SK-N-DZ (cell line): ENCODE results near the gene DNLZ.
"Not testable (repeated sequence)": the region's sequence is repeated elsewhere in the genome, so short reads cannot be mapped to it uniquely, and the experiment has no call there.

Experiments used
- DNase-seq: peaks from one replicate; pipeline ENCODE4 v3.0.0-alpha.2; 2015; ENCODE audit warnings: low spot score

DNLZ gene

GRCh38 chr9:136331556-136332481 is 31.7 kb downstream of the DNLZ start:
- no peak for DNase-seq

GRCh38 chr9:136331030-136331429 is 32.5 kb downstream of the DNLZ start:
- DNase-seq, result no peak

- no peak for DNase-seq
Observed at GRCh38 chr9:136330406-136330990, 33.0 kb downstream of the DNLZ start.

GRCh38 chr9:136329636-136330405 is 33.7 kb downstream of the DNLZ start:
- no peak for DNase-seq

- no peak for DNase-seq
Observed at GRCh38 chr9:136329211-136329627, 34.3 kb downstream of the DNLZ start.

GRCh38 chr9:136328622-136329041 is 34.9 kb downstream of the DNLZ start:
- DNase-seq, result no peak

GRCh38 chr9:136328011-136328621 is 35.4 kb downstream of the DNLZ start:
- DNase-seq, result no peak

GRCh38 chr9:136327304-136327974 is 36.1 kb downstream of the DNLZ start, which contains the start of gene GPSM1:
Gene GPSM1 (plus strand): TSS chr9:136327539. CDS start chr9:136327696, 157 bp downstream.
- no peak for DNase-seq

GRCh38 chr9:136326761-136327303 is 36.7 kb downstream of the DNLZ start:
- no peak for DNase-seq

- no peak for DNase-seq
Observed at GRCh38 chr9:136326061-136326760, 37.3 kb downstream of the DNLZ start.

- DNase-seq, result no peak
Observed at GRCh38 chr9:136325358-136325757, 38.2 kb downstream of the DNLZ start.

- no peak for DNase-seq
Observed at GRCh38 chr9:136324501-136325300, 38.8 kb downstream of the DNLZ start.

GRCh38 chr9:136323371-136323789 is 40.2 kb downstream of the DNLZ start:
- DNase-seq, result no peak

- DNase-seq, result no peak
Observed at GRCh38 chr9:136322756-136323330, 40.7 kb downstream of the DNLZ start.

GRCh38 chr9:136321561-136321960 is 42.0 kb downstream of the DNLZ start:
- DNase-seq, result no peak

GRCh38 chr9:136320972-136321371 is 42.6 kb downstream of the DNLZ start:
- DNase-seq, result not testable (repeated sequence)

- not testable (repeated sequence) for DNase-seq
Observed at GRCh38 chr9:136319955-136320354, 43.6 kb downstream of the DNLZ start.

GRCh38 chr9:136319244-136319643 is 44.3 kb downstream of the DNLZ start:
- DNase-seq, result not testable (repeated sequence)

GRCh38 chr9:136318776-136319241 is 44.7 kb downstream of the DNLZ start:
- no peak for DNase-seq
